Esophagus (tissue), 2 donors: ENCODE measurements around the gene SSRP1. TPM values are rescaled to one million over a fixed set of nuclear protein-coding genes. Genes with fewer than 3 reads are reported as not detected.

Experiments used
- H3K27ac ChIP-seq, 2 donors: one replicate each; pipeline ENCODE4 v1.5.1; 2013; ENCODE audit warnings: low read depth in 2 of 2, mild to moderate bottlenecking in 2 of 2, inconsistent platforms in 1 of 2, low read length in 1 of 2, moderate library complexity in 1 of 2
- H3K27me3 ChIP-seq, 2 donors: one replicate each; pipeline ENCODE4 v1.6.1; 2013; ENCODE audit warnings: low read length in 2 of 2, control low read depth in 1 of 2, mild to moderate bottlenecking in 1 of 2; ENCODE audit not compliant: insufficient read depth in 2 of 2, control insufficient read depth in 1 of 2
- H3K36me3 ChIP-seq, 2 donors: one replicate each; pipeline ENCODE4 v1.6.1; 2013; ENCODE audit warnings: low read length in 1 of 2; ENCODE audit not compliant: control insufficient read depth in 2 of 2, insufficient read depth in 2 of 2
- H3K4me1 ChIP-seq, 2 donors: one replicate each; pipeline ENCODE4 v1.6.1; 2013; ENCODE audit warnings: low read length in 1 of 2; ENCODE audit not compliant: control insufficient read depth in 2 of 2, insufficient read depth in 2 of 2
- H3K4me3 ChIP-seq, 2 donors: one replicate each; pipeline ENCODE4 v1.5.1; 2013; ENCODE audit warnings: low read length in 2 of 2, mild to moderate bottlenecking in 2 of 2, low read depth in 1 of 2, moderate library complexity in 1 of 2
- H3K9me3 ChIP-seq, 2 donors: one replicate each; pipeline ENCODE4 v1.6.1; 2013; ENCODE audit warnings: mild to moderate bottlenecking in 2 of 2, low read depth in 1 of 2, low read length in 1 of 2, moderate library complexity in 1 of 2; ENCODE audit not compliant: control insufficient read depth in 2 of 2, insufficient read depth in 1 of 2
- WGBS, 2 donors: extraction: QIAGEN DNeasy Blood & Tissue Kit; methylation state at CpG; one replicate each; pipeline ENCODE4 v1.1.7; 2013; 5-methylcytosine and 5-hydroxymethylcytosine counted together
- polyA plus RNA-seq, 2 donors: library from polyadenylated mRNA; stranded (reverse); fragments of 200-250 nt; gene quantifications; one replicate each; pipeline ENCODE4 v1.2.3, GENCODE V29; 2013
- donor health status: healthy with polysubstance abuse.
- donor health status: Bipolar disorder and iron deficiency.

Gene SSRP1
- polyA plus RNA-seq, 2 donors: 18.8 to 67.4 TPM

- no peak overlapping the region for H3K27ac ChIP-seq
- peaks cover 38 to 46% of the 10 kb centered on the region in 2 donors for H3K36me3 ChIP-seq
- H3K27me3 ChIP-seq: no peaks in the 10 kb centered on the region
- H3K9me3 ChIP-seq: no peaks in the 10 kb centered on the region
- H3K4me1 ChIP-seq: peaks cover 0 to 10% of the 10 kb centered on the region in 2 donors
- no peak overlapping the region for H3K4me3 ChIP-seq
- WGBS, 2 donors: 88 to 89% methylated on average over 9 of the region's 9 CpGs
Measured at GRCh38 chr11:57330029-57330428, 5.7 kb downstream of the SSRP1 start.

- WGBS, 2 donors: 95 to 96% methylated on average over 5 of the region's 5 CpGs
- Histone ChIP-seq H3K4me1 (peaks cover 2 to 15% of the 10 kb centered on the region in 2 donors), H3K36me3 (peaks cover 35 to 38% of the 10 kb centered on the region in 2 donors), H3K27ac (no peak overlapping the region), H3K9me3 (no peaks in the 10 kb centered on the region), H3K4me3 (no peak overlapping the region), H3K27me3 (no peaks in the 10 kb centered on the region)
Measured at GRCh38 chr11:57327721-57328120, 8.0 kb downstream of the SSRP1 start.

- H3K27me3 ChIP-seq: no peaks in the 10 kb centered on the region
- H3K27ac ChIP-seq: peak overlapping the region; percentile 99
- whole genome bisulfite sequencing, 2 donors: 9 to 10% methylated on average over 6 of the region's 6 CpGs
- no peaks in the 10 kb centered on the region for H3K9me3 ChIP-seq
- peaks cover 20 to 22% of the 10 kb centered on the region in 2 donors for H3K36me3 ChIP-seq
- peaks cover 2 to 18% of the 10 kb centered on the region in 2 donors for H3K4me1 ChIP-seq
- H3K4me3 ChIP-seq: peak overlapping the region; percentile 76 to 82
Measured at GRCh38 chr11:57325735-57326048, 10.0 kb downstream of the SSRP1 start.

GRCh38 chr11:57324886-57325734, 10.6 kb downstream of the SSRP1 start, which contains the start of gene TNKS1BP1:
TSS of gene TNKS1BP1 (minus strand) at chr11:57324952. CDS start at chr11:57321885, 3,067 bp downstream.
- WGBS, 2 donors: 1% methylated on average over 61 of the region's 61 CpGs
- H3K4me1 ChIP-seq: peaks cover 6 to 23% of the 10 kb centered on the region in 2 donors
- H3K36me3 ChIP-seq: peaks cover 15 to 21% of the 10 kb centered on the region in 2 donors
- H3K4me3 ChIP-seq: peak within 1 kb of the TSS; percentile 76 to 82
- H3K27ac ChIP-seq: peak within 1 kb of the TSS; percentile 99
- no peaks in the 10 kb centered on the region for H3K27me3 ChIP-seq
- H3K9me3 ChIP-seq: no peaks in the 10 kb centered on the region

GRCh38 chr11:57324154-57324885, 11.4 kb downstream of the SSRP1 start:
- 1 to 3% methylated on average over 35 to 62 of the region's 64 CpGs for WGBS, 2 donors
- H3K27ac ChIP-seq: peak overlapping the region; percentile 99
- peak overlapping the region; percentile 76 to 82 for H3K4me3 ChIP-seq
- H3K27me3 ChIP-seq: no peaks in the 10 kb centered on the region
- peaks cover 9 to 25% of the 10 kb centered on the region in 2 donors for H3K4me1 ChIP-seq
- peaks cover 15 to 18% of the 10 kb centered on the region in 2 donors for H3K36me3 ChIP-seq
- H3K9me3 ChIP-seq: no peaks in the 10 kb centered on the region

- Histone ChIP-seq H3K36me3 (peaks cover 13 to 21% of the 10 kb centered on the region in 2 donors), H3K4me1 (peaks cover 11 to 25% of the 10 kb centered on the region in 2 donors), H3K27ac (peak overlapping the region; percentile 99), H3K9me3 (no peaks in the 10 kb centered on the region), H3K4me3 (peak overlapping the region; percentile 76 to 82), H3K27me3 (no peaks in the 10 kb centered on the region)
- WGBS, 2 donors: 13 to 20% methylated on average over 9 of the region's 9 CpGs
Measured at GRCh38 chr11:57323855-57324153, 11.9 kb downstream of the SSRP1 start.

- peak overlapping the region; percentile 76 to 82 for H3K4me3 ChIP-seq
- WGBS, 2 donors: 49 to 51% methylated on average over 3 of the region's 3 CpGs
- peaks cover 11 to 28% of the 10 kb centered on the region in 2 donors for H3K4me1 ChIP-seq
- peaks cover 9 to 20% of the 10 kb centered on the region in 2 donors for H3K36me3 ChIP-seq
- H3K9me3 ChIP-seq: no peaks in the 10 kb centered on the region
- H3K27me3 ChIP-seq: no peaks in the 10 kb centered on the region
- peak overlapping the region; percentile 99 for H3K27ac ChIP-seq
Measured at GRCh38 chr11:57323167-57323854, 12.4 kb downstream of the SSRP1 start.

GRCh38 chr11:57322256-57323166, 13.2 kb downstream of the SSRP1 start:
- H3K36me3 ChIP-seq: peaks cover 4 to 25% of the 10 kb centered on the region in 2 donors
- H3K27me3 ChIP-seq: no peaks in the 10 kb centered on the region
- H3K4me1 ChIP-seq: peaks cover 11 to 31% of the 10 kb centered on the region in 2 donors
- 15 to 20% methylated on average over 13 of the region's 13 CpGs for WGBS, 2 donors
- peak overlapping the region; percentile 99 for H3K27ac ChIP-seq
- H3K9me3 ChIP-seq: no peaks in the 10 kb centered on the region
- peak overlapping the region; percentile 44 to 82 for H3K4me3 ChIP-seq
